Neural cell (in vitro differentiated cells): ENCODE data around the gene OTOP3. TPM values are rescaled to one million over a fixed set of nuclear protein-coding genes. Genes with fewer than 3 reads are reported as not detected.

Experiments
- H2AFZ ChIP-seq: fragments of 200-600, 300-800 bp; sonication (generic), shearing (Covaris generic); 2 replicates; pipeline ENCODE4 v1.6.0; 2014; ENCODE audit warnings: low read depth, mild to moderate bottlenecking, antibody characterized with exemption, low read length, moderate library complexity
- H3F3A ChIP-seq: fragments of 200-600 bp; shearing (Covaris generic); 2 replicates; pipeline ENCODE4 v1.6.1; 2016; ENCODE audit warnings: mild to moderate bottlenecking, moderate library complexity, mixed read lengths, antibody characterized with exemption, low read length; ENCODE audit not compliant: insufficient read depth, poor library complexity, severe bottlenecking
- H3K27ac ChIP-seq: fragments of 200-600, 300-800 bp; sonication (generic), shearing (Covaris generic); 2 replicates; pipeline ENCODE4 v1.5.1; 2014; ENCODE audit warnings: mild to moderate bottlenecking, low read length, moderate library complexity
- H3K27me3 ChIP-seq: fragments of 300-800, 200-600 bp; sonication (generic), shearing (Covaris generic); 2 replicates; pipeline ENCODE4 v1.6.0; 2014; ENCODE audit warnings: mild to moderate bottlenecking, low read depth, low read length, moderate library complexity; ENCODE audit not compliant: insufficient read depth
- H3K36me3 ChIP-seq: fragments of 300-800, 200-600 bp; sonication (generic), shearing (Covaris generic); 2 replicates; pipeline ENCODE4 v1.5.1; 2014; ENCODE audit warnings: mild to moderate bottlenecking, antibody characterized with exemption, low read length, moderate library complexity; ENCODE audit not compliant: insufficient read depth
- H3K4me2 ChIP-seq: fragments of 300-800, 200-600 bp; sonication (generic), shearing (Covaris generic); 2 replicates; pipeline ENCODE4 v1.6.0; 2014; ENCODE audit warnings: mild to moderate bottlenecking, low read length
- H3K4me3 ChIP-seq: fragments of 300-800, 200-600 bp; sonication (generic), shearing (Covaris generic); 2 replicates; pipeline ENCODE4 v1.5.1; 2014; ENCODE audit warnings: mild to moderate bottlenecking, low read length, moderate library complexity
- H3K79me2 ChIP-seq: fragments of 200-600 bp; shearing (Covaris generic); replicated peaks from 2 replicates; pipeline ENCODE4 v1.6.0; 2014; ENCODE audit warnings: mild to moderate bottlenecking, low read length, moderate library complexity; ENCODE audit not compliant: insufficient read depth
- H3K9ac ChIP-seq: fragments of 300-800, 200-600 bp; sonication (generic), shearing (Covaris generic); 2 replicates; pipeline ENCODE4 v1.6.1; 2016; ENCODE audit warnings: mild to moderate bottlenecking, low read length, mixed read lengths
- H3K9me2 ChIP-seq: fragments of 200-600 bp; shearing (Covaris generic); 2 replicates; pipeline ENCODE4 v1.6.1; 2016; ENCODE audit warnings: mild to moderate bottlenecking, low read length, mixed read lengths; ENCODE audit not compliant: insufficient read depth
- H3K9me3 ChIP-seq: fragments of 200-600, 300-800 bp; sonication (generic), shearing (Covaris generic); 2 replicates; pipeline ENCODE4 v1.6.1; 2016; ENCODE audit warnings: mild to moderate bottlenecking, mixed run types, low read length, moderate library complexity, mixed read lengths
- H4K20me1 ChIP-seq: fragments of 200-600 bp; shearing (Covaris generic); 2 replicates; pipeline ENCODE4 v1.6.1; 2016; ENCODE audit warnings: mild to moderate bottlenecking, mixed run types; ENCODE audit not compliant: insufficient read depth
- EP300 ChIP-seq: fragments of 450-650 bp; conservative IDR thresholded peaks from 2 replicates; pipeline ENCODE4 v1.6.1; 2014; ENCODE audit warnings: antibody characterized with exemption, mild to moderate bottlenecking, moderate library complexity; ENCODE audit not compliant: poor library complexity, severe bottlenecking
- EZH2 ChIP-seq: fragments of 200-600, 300-800 bp; shearing (Covaris generic), sonication (generic); IDR thresholded peaks from 2 replicates; pipeline ENCODE4 v1.6.1; 2014; ENCODE audit warnings: antibody characterized with exemption, low read length, borderline replicate concordance, mild to moderate bottlenecking; ENCODE audit not compliant: insufficient read depth, poor library complexity, severe bottlenecking
- MXI1 ChIP-seq: fragments of 450-650 bp; conservative IDR thresholded peaks from 2 replicates; pipeline ENCODE4 v1.6.1; 2014; ENCODE audit warnings: antibody characterized with exemption, mild to moderate bottlenecking; ENCODE audit not compliant: poor library complexity, severe bottlenecking
- POLR2AphosphoS5 ChIP-seq: IDR thresholded peaks from 2 replicates; pipeline ENCODE4 v1.6.1; 2012
- RAD21 ChIP-seq: fragments of 450-650 bp; conservative IDR thresholded peaks from 2 replicates; pipeline ENCODE4 v1.6.1; 2014; ENCODE audit warnings: antibody characterized with exemption, mild to moderate bottlenecking, moderate library complexity
- SMC3 ChIP-seq: fragments of 450-650 bp; conservative IDR thresholded peaks from 2 replicates; pipeline ENCODE4 v1.6.1; 2014; ENCODE audit warnings: antibody characterized with exemption, mild to moderate bottlenecking, moderate library complexity; ENCODE audit not compliant: poor library complexity
- TAF1 ChIP-seq: IDR thresholded peaks from 2 replicates; pipeline ENCODE4 v1.6.1; 2012; ENCODE audit warnings: low read depth
- polyA plus RNA-seq: library from polyadenylated mRNA; depleted of rRNA; stranded (reverse); fragments of >200 nt; gene quantifications from 2 replicates; pipeline ENCODE4 v1.2.3, GENCODE V29; 2014
- TF ChIP-seq, protein P1 (sequence below): fragments of 450-650 bp; IDR thresholded peaks from 2 replicates; pipeline ENCODE4 v1.5.1; 2014; ENCODE audit warnings: antibody characterized with exemption, mild to moderate bottlenecking, moderate library complexity; ENCODE audit not compliant: poor library complexity, severe bottlenecking
- TF ChIP-seq, protein P2 (sequence below): IDR thresholded peaks from 2 replicates; pipeline ENCODE4 v1.6.1; 2012; ENCODE audit warnings: borderline replicate concordance

OTOP3 gene
- polyA plus RNA-seq, 1 donor from 2014 or later: not detected

DNA sequence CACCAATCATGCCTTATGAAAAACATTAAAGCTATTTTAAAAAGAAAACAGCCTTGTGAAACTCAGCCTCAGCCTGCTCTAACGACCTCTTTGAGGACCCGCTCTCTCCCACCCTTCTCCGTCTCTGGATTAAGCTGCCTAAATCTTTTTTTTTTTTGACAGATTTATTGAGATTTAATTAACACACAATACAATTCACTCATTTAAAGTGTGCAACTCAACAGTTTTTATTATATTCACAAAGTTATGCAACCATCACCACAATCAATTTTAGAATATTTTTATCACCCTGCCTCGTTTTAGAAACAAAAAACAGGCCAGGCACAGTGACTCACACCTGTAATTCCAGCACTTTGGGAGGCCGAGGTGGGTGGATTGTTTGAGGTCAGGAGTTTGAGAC is 60.1 kb downstream of the OTOP3 start:
- peaks cover 4% of the 10 kb centered on the region for H3K79me2 ChIP-seq
- TF ChIP-seq MXI1: no peak
- no peak for TF ChIP-seq POLR2AphosphoS5
- TF ChIP-seq SMC3: no peak
- TF ChIP-seq, protein P1, sequence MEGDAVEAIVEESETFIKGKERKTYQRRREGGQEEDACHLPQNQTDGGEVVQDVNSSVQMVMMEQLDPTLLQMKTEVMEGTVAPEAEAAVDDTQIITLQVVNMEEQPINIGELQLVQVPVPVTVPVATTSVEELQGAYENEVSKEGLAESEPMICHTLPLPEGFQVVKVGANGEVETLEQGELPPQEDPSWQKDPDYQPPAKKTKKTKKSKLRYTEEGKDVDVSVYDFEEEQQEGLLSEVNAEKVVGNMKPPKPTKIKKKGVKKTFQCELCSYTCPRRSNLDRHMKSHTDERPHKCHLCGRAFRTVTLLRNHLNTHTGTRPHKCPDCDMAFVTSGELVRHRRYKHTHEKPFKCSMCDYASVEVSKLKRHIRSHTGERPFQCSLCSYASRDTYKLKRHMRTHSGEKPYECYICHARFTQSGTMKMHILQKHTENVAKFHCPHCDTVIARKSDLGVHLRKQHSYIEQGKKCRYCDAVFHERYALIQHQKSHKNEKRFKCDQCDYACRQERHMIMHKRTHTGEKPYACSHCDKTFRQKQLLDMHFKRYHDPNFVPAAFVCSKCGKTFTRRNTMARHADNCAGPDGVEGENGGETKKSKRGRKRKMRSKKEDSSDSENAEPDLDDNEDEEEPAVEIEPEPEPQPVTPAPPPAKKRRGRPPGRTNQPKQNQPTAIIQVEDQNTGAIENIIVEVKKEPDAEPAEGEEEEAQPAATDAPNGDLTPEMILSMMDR: no peak
- no peak for TF ChIP-seq RAD21
- TF ChIP-seq, protein P2, sequence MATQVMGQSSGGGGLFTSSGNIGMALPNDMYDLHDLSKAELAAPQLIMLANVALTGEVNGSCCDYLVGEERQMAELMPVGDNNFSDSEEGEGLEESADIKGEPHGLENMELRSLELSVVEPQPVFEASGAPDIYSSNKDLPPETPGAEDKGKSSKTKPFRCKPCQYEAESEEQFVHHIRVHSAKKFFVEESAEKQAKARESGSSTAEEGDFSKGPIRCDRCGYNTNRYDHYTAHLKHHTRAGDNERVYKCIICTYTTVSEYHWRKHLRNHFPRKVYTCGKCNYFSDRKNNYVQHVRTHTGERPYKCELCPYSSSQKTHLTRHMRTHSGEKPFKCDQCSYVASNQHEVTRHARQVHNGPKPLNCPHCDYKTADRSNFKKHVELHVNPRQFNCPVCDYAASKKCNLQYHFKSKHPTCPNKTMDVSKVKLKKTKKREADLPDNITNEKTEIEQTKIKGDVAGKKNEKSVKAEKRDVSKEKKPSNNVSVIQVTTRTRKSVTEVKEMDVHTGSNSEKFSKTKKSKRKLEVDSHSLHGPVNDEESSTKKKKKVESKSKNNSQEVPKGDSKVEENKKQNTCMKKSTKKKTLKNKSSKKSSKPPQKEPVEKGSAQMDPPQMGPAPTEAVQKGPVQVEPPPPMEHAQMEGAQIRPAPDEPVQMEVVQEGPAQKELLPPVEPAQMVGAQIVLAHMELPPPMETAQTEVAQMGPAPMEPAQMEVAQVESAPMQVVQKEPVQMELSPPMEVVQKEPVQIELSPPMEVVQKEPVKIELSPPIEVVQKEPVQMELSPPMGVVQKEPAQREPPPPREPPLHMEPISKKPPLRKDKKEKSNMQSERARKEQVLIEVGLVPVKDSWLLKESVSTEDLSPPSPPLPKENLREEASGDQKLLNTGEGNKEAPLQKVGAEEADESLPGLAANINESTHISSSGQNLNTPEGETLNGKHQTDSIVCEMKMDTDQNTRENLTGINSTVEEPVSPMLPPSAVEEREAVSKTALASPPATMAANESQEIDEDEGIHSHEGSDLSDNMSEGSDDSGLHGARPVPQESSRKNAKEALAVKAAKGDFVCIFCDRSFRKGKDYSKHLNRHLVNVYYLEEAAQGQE: no peak
- TF ChIP-seq TAF1: no peak
- TF ChIP-seq EP300: no peak
- no peak for TF ChIP-seq EZH2

DNA sequence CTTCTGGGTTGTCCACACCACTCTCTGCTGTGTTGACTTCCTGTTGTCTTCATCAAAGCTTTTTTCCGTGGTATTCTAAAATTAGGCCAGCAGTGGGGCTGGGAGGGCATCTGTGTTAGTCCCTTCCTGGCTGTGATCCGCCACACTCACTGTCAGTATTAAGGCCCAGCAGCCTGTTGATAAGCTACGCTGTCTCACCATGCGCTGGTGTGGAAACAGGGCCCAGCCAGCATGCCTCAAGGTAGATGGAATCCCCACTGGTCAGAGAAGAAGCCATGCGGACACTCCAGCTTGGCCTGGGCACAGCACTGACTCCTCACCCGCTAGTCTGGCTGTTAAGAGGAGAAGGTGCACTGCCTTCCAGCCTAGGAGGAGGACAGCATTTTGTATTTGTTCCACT is 63.1 kb downstream of the OTOP3 start:
- Histone ChIP-seq H3K27me3 (no peaks in the 10 kb centered on the region), H3K4me3 (no peak overlapping the region), H3K9me3 (no peaks in the 10 kb centered on the region), H3F3A (no peaks in the 10 kb centered on the region), H4K20me1 (no peaks in the 10 kb centered on the region), H2AFZ (no peak overlapping the region), H3K4me2 (no peak overlapping the region), H3K27ac (no peak overlapping the region), H3K9me2 (no peaks in the 10 kb centered on the region), H3K9ac (no peak overlapping the region), H3K36me3 (no peaks in the 10 kb centered on the region), H3K79me2 (peaks cover 4% of the 10 kb centered on the region)
- no peak for TF ChIP-seq POLR2AphosphoS5
- no peak for TF ChIP-seq EP300
- no peak for TF ChIP-seq MXI1

More for the DNA sequence above, 60.1 kb downstream of the OTOP3 start:
- Histone ChIP-seq H3K9me2 (no peaks in the 10 kb centered on the region), H3K9me3 (no peaks in the 10 kb centered on the region), H3K4me2 (no peak overlapping the region), H4K20me1 (no peaks in the 10 kb centered on the region), H3F3A (no peaks in the 10 kb centered on the region), H3K4me3 (no peak overlapping the region), H3K27me3 (no peaks in the 10 kb centered on the region), H2AFZ (no peak overlapping the region), H3K36me3 (no peaks in the 10 kb centered on the region), H3K27ac (no peak overlapping the region), H3K9ac (no peak overlapping the region)

DNA sequence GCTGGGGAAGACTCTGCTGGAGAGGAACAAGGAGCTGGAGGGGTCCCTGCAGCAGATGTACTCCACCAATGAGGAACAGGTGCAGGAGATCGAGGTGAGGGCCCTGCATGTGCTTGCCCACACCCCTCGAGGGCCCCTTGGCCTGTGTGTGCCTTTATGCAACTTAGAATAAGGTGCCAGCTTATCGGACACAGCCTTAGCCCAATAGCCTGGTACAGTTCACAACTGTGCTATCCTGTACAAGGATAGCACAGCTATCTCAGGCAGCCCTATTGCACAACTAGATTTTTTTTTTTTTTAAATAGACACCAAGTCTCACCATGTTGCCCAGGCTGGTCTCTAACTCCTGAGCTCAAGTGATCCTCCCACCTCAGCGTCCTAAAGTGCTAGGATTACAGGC is 63.8 kb downstream of the OTOP3 start:
- Histone ChIP-seq H3K36me3 (no peaks in the 10 kb centered on the region), H3K9ac (no peak overlapping the region), H3K79me2 (no peaks in the 10 kb centered on the region), H2AFZ (no peak overlapping the region), H3K9me2 (no peaks in the 10 kb centered on the region), H3K4me2 (no peak overlapping the region), H3K27ac (no peak overlapping the region), H4K20me1 (no peaks in the 10 kb centered on the region), H3K27me3 (no peaks in the 10 kb centered on the region), H3F3A (no peaks in the 10 kb centered on the region), H3K4me3 (no peak overlapping the region), H3K9me3 (no peaks in the 10 kb centered on the region)
- TF ChIP-seq MXI1 (no peak), POLR2AphosphoS5 (no peak), EZH2 (no peak), RAD21 (no peak)
- TF ChIP-seq, protein P1: no peak
